IMR-90 (cell line): Measurements from ENCODE around the gene MECP2. TPM values are rescaled to one million over a fixed set of nuclear protein-coding genes. Genes with fewer than 3 reads are reported as not detected.

ENCODE experiments used
- ATAC-seq: fragments of 200-7000 bp; cut with Tn5 transposase; 2 replicates; pipeline ENCODE4 v1.9.1; 2020; ENCODE audit warnings: low read depth, mild to moderate bottlenecking, moderate library complexity
- BruUV-seq: library from RNA; stranded (reverse); fragments of 400-500 nt; replicated peaks from 2 replicates; lab custom pipeline; 2021; lab: Mats Ljungman, UMichigan
- CTCF ChIA-PET: fragments of 300-600 bp; formaldehyde crosslinking; extraction: SDS; loops from one replicate; lab custom pipeline; 2021; ENCODE audit warnings: antibody characterized with exemption; lab: Yijun Ruan, JAX
- POLR2A ChIA-PET: fragments of 300-600 bp; sonication (Branson Sonifier 250); formaldehyde crosslinking; loops from one replicate; lab custom pipeline; 2022; ENCODE audit warnings: antibody characterized with exemption; ENCODE audit not compliant: unreplicated experiment; lab: Charles Lee
- DNase-seq: peaks from one replicate; pipeline ENCODE4 v3.0.0; 2013
- H2AFZ ChIP-seq: replicated peaks from 2 replicates; pipeline ENCODE3; 2013; ENCODE audit warnings: low read length, mild to moderate bottlenecking; ENCODE audit not compliant: poor library complexity
- H2AK5ac ChIP-seq: 2 replicates; pipeline ENCODE4 v1.6.1; 2013; ENCODE audit warnings: low read depth, low read length, inconsistent platforms
- H2AK9ac ChIP-seq: replicated peaks from 2 replicates; pipeline ENCODE3; 2013; ENCODE audit warnings: mild to moderate bottlenecking, low read depth, low read length, moderate library complexity; ENCODE audit not compliant: poor library complexity
- H2BK120ac ChIP-seq: 2 replicates; pipeline ENCODE4 v1.6.1; 2013; ENCODE audit warnings: low read depth, low read length, inconsistent platforms
- H2BK15ac ChIP-seq: 3 replicates; pipeline ENCODE4 v1.6.1; 2013; ENCODE audit warnings: low read depth, low read length, inconsistent platforms
- H2BK20ac ChIP-seq: 2 replicates; pipeline ENCODE4 v1.6.1; 2013; ENCODE audit warnings: low read depth, mild to moderate bottlenecking, inconsistent platforms, low read length, moderate library complexity
- H2BK5ac ChIP-seq: 2 replicates; pipeline ENCODE4 v1.6.1; 2013; ENCODE audit warnings: mild to moderate bottlenecking, low read depth, low read length, inconsistent platforms; ENCODE audit not compliant: poor library complexity, severe bottlenecking
- H3K14ac ChIP-seq: replicated peaks from 2 replicates; pipeline ENCODE4 v1.6.1; 2013; ENCODE audit warnings: low read depth, low read length, inconsistent platforms
- H3K18ac ChIP-seq: 2 replicates; pipeline ENCODE4 v1.6.1; 2013; ENCODE audit warnings: low read depth, low read length, control low read depth
- H3K23ac ChIP-seq: 2 replicates; pipeline ENCODE4 v1.6.1; 2013; ENCODE audit warnings: low read depth, low read length, inconsistent platforms
- H3K27ac ChIP-seq: 2 replicates; pipeline ENCODE4 v1.5.1; 2013; ENCODE audit warnings: mild to moderate bottlenecking, control low read depth, low read length; ENCODE audit not compliant: insufficient read depth
- H3K27me3 ChIP-seq: 2 replicates; pipeline ENCODE4 v1.6.1; 2013; ENCODE audit warnings: low read length; ENCODE audit not compliant: control insufficient read depth, insufficient read depth
- H3K36me3 ChIP-seq: 2 replicates; pipeline ENCODE4 v1.6.1; 2013; ENCODE audit warnings: low read length, mixed read lengths; ENCODE audit not compliant: control insufficient read depth, insufficient read depth
- H3K4ac ChIP-seq: 2 replicates; pipeline ENCODE4 v1.6.1; 2013; ENCODE audit warnings: low read depth, low read length, inconsistent platforms
- H3K4me1 ChIP-seq: 2 replicates; pipeline ENCODE4 v1.6.1; 2013; ENCODE audit warnings: low read length, mixed read lengths; ENCODE audit not compliant: control insufficient read depth, insufficient read depth
- H3K4me2 ChIP-seq: 2 replicates; pipeline ENCODE4 v1.6.1; 2013; ENCODE audit warnings: low read depth, mild to moderate bottlenecking, control low read depth, low read length, moderate library complexity
- H3K4me3 ChIP-seq: 2 replicates; pipeline ENCODE4 v1.5.1; 2013; ENCODE audit warnings: low read depth, mild to moderate bottlenecking, control low read depth, low read length, moderate library complexity; ENCODE audit not compliant: insufficient read depth
- H3K56ac ChIP-seq: 2 replicates; pipeline ENCODE4 v1.6.1; 2013; ENCODE audit warnings: low read length, inconsistent platforms; ENCODE audit not compliant: insufficient read depth; ENCODE audit errors: extremely low read depth
- H3K79me1 ChIP-seq, 2 experiments: 2 replicates each; pipeline ENCODE4 v1.6.1; 2013; ENCODE audit warnings: low read length in 2 of 2, inconsistent platforms in 1 of 2, low read depth in 1 of 2
- H3K9ac ChIP-seq: 2 replicates; pipeline ENCODE4 v1.6.1; 2013; ENCODE audit warnings: low read depth, low read length, control low read depth
- H3K9me1 ChIP-seq: 2 replicates; pipeline ENCODE4 v1.6.1; 2013; ENCODE audit warnings: low read length, inconsistent platforms; ENCODE audit not compliant: insufficient read depth
- H3K9me3 ChIP-seq: 2 replicates; pipeline ENCODE4 v1.6.1; 2013; ENCODE audit warnings: low read length; ENCODE audit not compliant: control insufficient read depth, insufficient read depth
- H4K20me1 ChIP-seq: 2 replicates; pipeline ENCODE4 v1.6.1; 2013; ENCODE audit warnings: low read length, inconsistent platforms; ENCODE audit not compliant: insufficient read depth
- H4K5ac ChIP-seq: 2 replicates; pipeline ENCODE4 v1.6.1; 2013; ENCODE audit warnings: mild to moderate bottlenecking, low read depth, low read length, control low read depth
- H4K8ac ChIP-seq, 2 experiments: 2 replicates each; pipeline ENCODE4 v1.6.1; 2013; ENCODE audit warnings: low read depth in 2 of 2, low read length in 2 of 2, control low read depth in 1 of 2, inconsistent platforms in 1 of 2
- H4K91ac ChIP-seq: 2 replicates; pipeline ENCODE4 v1.6.1; 2013; ENCODE audit warnings: low read depth, low read length, inconsistent platforms; ENCODE audit not compliant: insufficient read depth
- CEBPB ChIP-seq: IDR thresholded peaks from 2 replicates; pipeline ENCODE4 v1.6.1; 2012; ENCODE audit warnings: low read depth, low read length, improper control_type of control experiment
- FOS ChIP-seq: fragments of 150-350 bp; IDR thresholded peaks from 2 replicates; pipeline ENCODE4 v1.6.1; 2016; ENCODE audit warnings: low read depth, low read length
- RCOR1 ChIP-seq: IDR thresholded peaks from 2 replicates; pipeline ENCODE4 v1.6.1; 2012; ENCODE audit warnings: mild to moderate bottlenecking, low read length, improper control_type of control experiment; ENCODE audit not compliant: insufficient replicate concordance
- WGBS, 2 experiments: methylation state at CpG; one replicate each; pipeline versions ENCODE4 v1.1.5 to v1.1.7; 2013; ENCODE audit warnings: missing lambda C conversion rate in 2 of 2; ENCODE audit not compliant: insufficient read length in 1 of 2; ENCODE audit errors: extremely low coverage in 2 of 2; 5-methylcytosine and 5-hydroxymethylcytosine counted together
- dilution Hi-C: fragments of 300-500 bp; cut with HindIII; formaldehyde crosslinking; loops from one replicate; pipeline ENCODE4 v1.14.3; 2018; ENCODE audit warnings: low sequenced_read_pairs; ENCODE audit not compliant: unreplicated experiment
- in situ Hi-C: fragments of 300-500 bp; cut with MboI; formaldehyde crosslinking; loops from 3 replicates; pipeline ENCODE4 v1.14.3; 2019; ENCODE audit warnings: low sequenced_read_pairs, inconsistent platforms, mixed read lengths
- intact Hi-C: fragments of 100-400 bp; cut with micrococcal nuclease; formaldehyde crosslinking; loops from 2 replicates; pipeline ENCODE4 v1.10.0; 2022
- polyA plus RNA-seq, 3 experiments: library from polyadenylated mRNA; depleted of rRNA; stranded (reverse); fragments of >200 nt; gene quantifications; 2 replicates each; pipeline ENCODE4 v1.2.3, GENCODE V29; 2012; ENCODE audit warnings: low replicate concordance in 1 of 3
- total RNA-seq: library from RNA; depleted of rRNA; stranded (reverse); fragments of >200 nt; gene quantifications from 2 replicates; pipeline ENCODE4 v1.2.3, GENCODE V29; 2012
- TF ChIP-seq, protein P1 (sequence below): conservative IDR thresholded peaks from 2 replicates; pipeline ENCODE4 v1.5.1; 2012; ENCODE audit warnings: mild to moderate bottlenecking, low read depth, low read length, improper control_type of control experiment

Gene MECP2
- total and polyA plus RNA-seq, 2 of the 4 experiments (the other 2 are of a cell fraction): 8.4 to 10.1 TPM

DNA sequence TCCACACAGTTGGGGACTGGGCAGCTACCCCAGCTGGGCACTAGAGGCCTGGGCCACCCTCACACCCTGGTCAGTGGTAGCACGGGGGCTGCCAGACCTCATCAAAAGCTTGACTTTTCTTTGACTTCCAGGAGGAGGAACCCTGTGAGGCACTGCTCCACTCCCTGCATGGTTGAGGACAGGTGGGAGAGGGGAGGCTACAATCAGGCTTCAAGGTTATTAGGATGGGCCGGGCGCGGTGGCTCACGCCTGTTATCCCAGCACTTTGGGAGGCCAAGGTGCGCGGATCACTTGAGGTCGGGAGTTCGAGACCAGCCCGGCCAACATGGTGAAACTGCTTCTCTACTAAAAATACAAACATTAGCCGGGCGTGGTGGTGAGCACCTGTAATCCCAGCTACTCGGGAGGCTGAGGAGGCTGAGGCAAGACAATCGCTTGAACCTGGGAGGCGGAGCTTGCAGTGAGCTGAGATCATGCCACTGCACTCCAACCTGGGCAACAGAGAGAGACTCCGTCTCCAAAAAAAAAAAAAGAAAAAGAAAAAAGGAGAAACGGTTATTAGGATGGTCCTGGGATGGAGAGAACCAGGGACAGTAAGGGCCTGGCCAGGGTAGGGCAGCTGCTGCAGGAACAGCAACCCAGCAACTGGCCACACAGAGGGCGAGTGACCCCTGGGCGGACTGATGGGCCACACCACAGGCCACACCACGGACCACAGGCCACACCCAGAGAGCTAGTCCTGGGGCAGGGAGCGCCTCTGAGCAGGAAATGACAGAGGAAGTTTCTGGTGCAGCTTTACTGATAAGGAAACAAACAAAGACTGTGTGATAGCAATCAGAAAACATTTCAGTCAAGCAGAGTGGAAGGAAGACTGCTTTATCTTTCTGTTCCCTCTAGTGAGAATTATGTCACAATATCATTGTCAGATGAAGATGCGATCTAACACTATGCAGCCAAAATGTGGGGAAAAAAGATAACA lies 26.0 kb upstream of the MECP2 start:
- Histone ChIP-seq H3K14ac (no peak overlapping the region), H3K9ac (no peak overlapping the region), H3K36me3 (no peaks in the 10 kb centered on the region), H3K79me1 (no peaks in the 10 kb centered on the region), H4K8ac (no peak overlapping the region), H2AK9ac (no peak overlapping the region), H4K20me1 (no peaks in the 10 kb centered on the region), H4K5ac (no peak overlapping the region), H3K4me1 (no peaks in the 10 kb centered on the region), H3K4ac (no peak overlapping the region), H3K18ac (no peak overlapping the region), H3K9me1 (no peaks in the 10 kb centered on the region), H2BK20ac (no peak overlapping the region), H3K4me3 (no peak overlapping the region), H3K27me3 (peaks cover 6% of the 10 kb centered on the region), H3K27ac (no peak overlapping the region), H3K23ac (no peak overlapping the region), H2AFZ (no peak overlapping the region), H2BK120ac (no peak overlapping the region), H2AK5ac (no peak overlapping the region), H3K9me3 (peaks cover 9% of the 10 kb centered on the region), H2BK5ac (no peak overlapping the region), H4K91ac (no peak overlapping the region), H3K4me2 (no peak overlapping the region), H3K56ac (no peak overlapping the region), H2BK15ac (no peak overlapping the region)
- ChIA-PET POLR2A (no interaction called here), CTCF (no interaction called here)
- DNase-seq (no peak), ATAC-seq (no peak)
- TF ChIP-seq, protein P1, sequence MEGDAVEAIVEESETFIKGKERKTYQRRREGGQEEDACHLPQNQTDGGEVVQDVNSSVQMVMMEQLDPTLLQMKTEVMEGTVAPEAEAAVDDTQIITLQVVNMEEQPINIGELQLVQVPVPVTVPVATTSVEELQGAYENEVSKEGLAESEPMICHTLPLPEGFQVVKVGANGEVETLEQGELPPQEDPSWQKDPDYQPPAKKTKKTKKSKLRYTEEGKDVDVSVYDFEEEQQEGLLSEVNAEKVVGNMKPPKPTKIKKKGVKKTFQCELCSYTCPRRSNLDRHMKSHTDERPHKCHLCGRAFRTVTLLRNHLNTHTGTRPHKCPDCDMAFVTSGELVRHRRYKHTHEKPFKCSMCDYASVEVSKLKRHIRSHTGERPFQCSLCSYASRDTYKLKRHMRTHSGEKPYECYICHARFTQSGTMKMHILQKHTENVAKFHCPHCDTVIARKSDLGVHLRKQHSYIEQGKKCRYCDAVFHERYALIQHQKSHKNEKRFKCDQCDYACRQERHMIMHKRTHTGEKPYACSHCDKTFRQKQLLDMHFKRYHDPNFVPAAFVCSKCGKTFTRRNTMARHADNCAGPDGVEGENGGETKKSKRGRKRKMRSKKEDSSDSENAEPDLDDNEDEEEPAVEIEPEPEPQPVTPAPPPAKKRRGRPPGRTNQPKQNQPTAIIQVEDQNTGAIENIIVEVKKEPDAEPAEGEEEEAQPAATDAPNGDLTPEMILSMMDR: no peak
- TF ChIP-seq CEBPB: peak; percentile 11; the same call in 1 of the 2 replicates
- no peak for TF ChIP-seq RCOR1
- no peak for TF ChIP-seq FOS
- in situ Hi-C loops (no loop called here), dilution Hi-C loops (no loop called here), intact Hi-C loops (no loop called here)
- no TSS peak for BruUV-seq
- WGBS, 2 experiments: 86% methylated on average over 4 of the region's 22 CpGs; no CpG with 5 or more reads in 1 of the 2 experiments
